ENCODE results near the gene NFKB2.

DNA sequence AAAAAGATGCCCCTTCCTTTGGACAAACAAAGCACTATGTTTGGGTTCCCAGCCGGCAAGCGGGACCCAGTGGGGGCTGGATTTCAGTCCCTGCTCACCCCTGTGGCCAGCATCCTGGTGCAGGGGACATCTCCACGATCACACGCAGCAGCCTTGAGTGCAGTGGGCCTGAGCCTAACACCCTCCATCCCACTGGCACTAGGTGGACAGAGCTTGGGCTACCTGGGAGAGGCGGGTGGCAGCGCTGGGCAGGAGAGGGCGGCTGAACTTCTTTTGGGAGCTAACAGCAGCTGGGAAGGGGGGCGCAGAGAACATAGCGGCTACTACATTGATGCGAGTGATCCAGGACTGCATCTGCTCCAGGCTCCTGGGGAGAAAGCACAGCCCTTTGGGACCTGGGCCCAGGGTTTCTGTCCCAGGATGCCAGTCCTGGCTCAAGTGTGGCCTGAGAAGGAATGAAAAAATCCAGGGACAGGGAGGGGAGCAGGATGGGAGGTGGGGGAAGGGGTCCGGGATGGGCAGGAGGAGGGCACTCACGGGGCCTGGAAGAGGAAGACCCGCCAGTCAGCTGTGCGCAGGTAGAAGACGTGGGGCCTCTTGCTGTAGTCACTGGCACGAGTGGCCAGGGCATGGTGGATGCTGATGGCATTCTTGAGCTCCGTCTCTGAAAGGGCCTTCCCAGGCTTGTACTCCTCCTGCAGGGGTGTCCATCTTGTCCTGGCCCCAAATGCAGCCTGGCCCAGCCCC is 9.0 kb downstream of the NFKB2 start:
- TF ChIP-seq, protein P1, sequence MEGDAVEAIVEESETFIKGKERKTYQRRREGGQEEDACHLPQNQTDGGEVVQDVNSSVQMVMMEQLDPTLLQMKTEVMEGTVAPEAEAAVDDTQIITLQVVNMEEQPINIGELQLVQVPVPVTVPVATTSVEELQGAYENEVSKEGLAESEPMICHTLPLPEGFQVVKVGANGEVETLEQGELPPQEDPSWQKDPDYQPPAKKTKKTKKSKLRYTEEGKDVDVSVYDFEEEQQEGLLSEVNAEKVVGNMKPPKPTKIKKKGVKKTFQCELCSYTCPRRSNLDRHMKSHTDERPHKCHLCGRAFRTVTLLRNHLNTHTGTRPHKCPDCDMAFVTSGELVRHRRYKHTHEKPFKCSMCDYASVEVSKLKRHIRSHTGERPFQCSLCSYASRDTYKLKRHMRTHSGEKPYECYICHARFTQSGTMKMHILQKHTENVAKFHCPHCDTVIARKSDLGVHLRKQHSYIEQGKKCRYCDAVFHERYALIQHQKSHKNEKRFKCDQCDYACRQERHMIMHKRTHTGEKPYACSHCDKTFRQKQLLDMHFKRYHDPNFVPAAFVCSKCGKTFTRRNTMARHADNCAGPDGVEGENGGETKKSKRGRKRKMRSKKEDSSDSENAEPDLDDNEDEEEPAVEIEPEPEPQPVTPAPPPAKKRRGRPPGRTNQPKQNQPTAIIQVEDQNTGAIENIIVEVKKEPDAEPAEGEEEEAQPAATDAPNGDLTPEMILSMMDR (IDR thresholded peaks at IDR 0.05) = no peak
- no peak for TF ChIP-seq POLR2A (IDR thresholded peaks at IDR 0.05)
